ENCODE results near the gene P2RX1.
A peak's percentile ranks its signal among the peaks of the same experiment; 100 is the strongest.

P2RX1 gene

DNA sequence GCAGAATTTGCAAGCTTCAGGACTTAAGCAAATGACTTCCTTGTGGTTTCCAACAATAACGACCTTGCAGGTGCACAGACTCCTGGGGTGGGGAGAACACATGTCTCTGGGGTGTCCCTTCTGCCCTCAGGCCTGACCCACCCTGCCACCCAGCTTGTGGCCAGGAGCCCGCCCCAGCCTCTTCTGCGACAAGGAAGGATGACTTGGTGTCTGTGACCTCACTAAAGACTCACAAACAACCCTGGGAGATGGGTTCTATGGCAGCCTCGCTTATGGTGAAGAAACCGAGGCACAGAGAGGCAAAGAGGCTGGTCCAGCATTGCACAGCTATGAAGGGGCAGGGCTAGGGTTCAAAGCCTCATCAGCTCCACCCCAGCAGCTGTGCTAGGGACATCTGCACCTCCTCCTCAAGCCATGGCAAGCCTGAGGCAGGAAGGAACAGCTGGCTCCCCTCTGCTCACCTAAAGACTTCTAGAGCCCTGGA lies 45.3 kb upstream of the P2RX1 start:
- DNase-seq (ENCODE audit: low read depth): no peak
- H3K4me3 ChIP-seq (ENCODE audit: low read length): no peak overlapping the region
- TF ChIP-seq, protein P1, sequence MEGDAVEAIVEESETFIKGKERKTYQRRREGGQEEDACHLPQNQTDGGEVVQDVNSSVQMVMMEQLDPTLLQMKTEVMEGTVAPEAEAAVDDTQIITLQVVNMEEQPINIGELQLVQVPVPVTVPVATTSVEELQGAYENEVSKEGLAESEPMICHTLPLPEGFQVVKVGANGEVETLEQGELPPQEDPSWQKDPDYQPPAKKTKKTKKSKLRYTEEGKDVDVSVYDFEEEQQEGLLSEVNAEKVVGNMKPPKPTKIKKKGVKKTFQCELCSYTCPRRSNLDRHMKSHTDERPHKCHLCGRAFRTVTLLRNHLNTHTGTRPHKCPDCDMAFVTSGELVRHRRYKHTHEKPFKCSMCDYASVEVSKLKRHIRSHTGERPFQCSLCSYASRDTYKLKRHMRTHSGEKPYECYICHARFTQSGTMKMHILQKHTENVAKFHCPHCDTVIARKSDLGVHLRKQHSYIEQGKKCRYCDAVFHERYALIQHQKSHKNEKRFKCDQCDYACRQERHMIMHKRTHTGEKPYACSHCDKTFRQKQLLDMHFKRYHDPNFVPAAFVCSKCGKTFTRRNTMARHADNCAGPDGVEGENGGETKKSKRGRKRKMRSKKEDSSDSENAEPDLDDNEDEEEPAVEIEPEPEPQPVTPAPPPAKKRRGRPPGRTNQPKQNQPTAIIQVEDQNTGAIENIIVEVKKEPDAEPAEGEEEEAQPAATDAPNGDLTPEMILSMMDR (conservative IDR thresholded peaks at IDR 0.05; ENCODE audit: low read length): no peak

DNA sequence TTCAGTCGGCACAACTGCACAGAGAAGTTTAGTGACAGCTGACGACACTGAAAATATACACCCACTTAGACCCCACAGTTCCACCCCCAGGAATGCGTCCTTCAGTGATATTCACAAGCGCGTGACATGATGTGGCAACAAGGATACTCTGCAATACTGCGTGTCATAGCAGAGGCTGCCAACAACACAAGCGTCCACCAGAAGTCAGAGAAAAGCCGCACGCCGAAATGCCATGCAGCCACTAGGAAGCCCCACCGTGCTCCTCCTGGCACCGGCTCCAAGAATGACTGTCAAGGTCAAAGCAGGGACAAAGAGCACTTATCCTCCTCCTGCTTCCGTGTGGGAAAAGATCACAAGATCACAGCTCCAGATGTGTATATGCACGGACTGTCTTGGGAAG lies 44.5 kb upstream of the P2RX1 start:
- peak; percentile 60 for DNase-seq (ENCODE audit: low read depth)
- H3K4me3 ChIP-seq (ENCODE audit: low read length): no peak overlapping the region
- TF ChIP-seq, protein P1 (conservative IDR thresholded peaks at IDR 0.05; ENCODE audit: low read length): no peak

DNA sequence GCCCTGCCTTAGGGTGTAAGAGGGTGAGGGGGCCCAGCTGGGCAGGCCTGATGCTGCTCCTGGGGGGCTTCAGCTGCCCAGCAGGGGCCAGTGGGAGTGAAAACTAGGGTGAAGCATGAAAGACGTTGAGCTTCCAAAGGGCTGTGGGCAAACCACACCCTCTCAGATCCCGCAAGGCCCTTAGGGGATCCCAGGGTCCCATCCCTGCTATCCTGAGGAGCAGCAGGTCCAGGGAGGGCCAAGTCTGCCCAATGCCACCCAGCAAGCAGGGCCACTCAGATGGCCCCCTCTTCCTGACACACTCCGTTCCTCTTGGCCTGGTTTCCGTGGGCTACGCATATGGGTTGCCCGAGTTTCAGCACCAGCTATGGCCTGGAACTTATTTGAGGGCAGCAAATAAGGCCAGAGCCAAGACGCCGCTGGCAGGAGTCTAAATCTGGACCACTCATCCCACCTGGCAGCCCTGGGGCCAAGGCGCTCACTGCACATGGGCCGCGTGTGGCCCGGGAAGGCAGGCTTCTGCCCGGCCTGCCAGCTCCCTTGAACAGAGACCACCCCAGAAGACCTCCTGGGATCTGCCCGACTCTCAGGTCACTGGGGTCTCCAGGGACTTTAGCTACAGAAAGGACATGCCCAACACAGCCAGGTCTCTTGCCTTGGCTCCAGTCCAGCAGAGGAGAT lies 43.8 kb upstream of the P2RX1 start:
- TF ChIP-seq, protein P1 (conservative IDR thresholded peaks at IDR 0.05; ENCODE audit: low read length): no peak
- H3K4me3 ChIP-seq (ENCODE audit: low read length): no peak overlapping the region
- DNase-seq (ENCODE audit: low read depth): no peak

DNA sequence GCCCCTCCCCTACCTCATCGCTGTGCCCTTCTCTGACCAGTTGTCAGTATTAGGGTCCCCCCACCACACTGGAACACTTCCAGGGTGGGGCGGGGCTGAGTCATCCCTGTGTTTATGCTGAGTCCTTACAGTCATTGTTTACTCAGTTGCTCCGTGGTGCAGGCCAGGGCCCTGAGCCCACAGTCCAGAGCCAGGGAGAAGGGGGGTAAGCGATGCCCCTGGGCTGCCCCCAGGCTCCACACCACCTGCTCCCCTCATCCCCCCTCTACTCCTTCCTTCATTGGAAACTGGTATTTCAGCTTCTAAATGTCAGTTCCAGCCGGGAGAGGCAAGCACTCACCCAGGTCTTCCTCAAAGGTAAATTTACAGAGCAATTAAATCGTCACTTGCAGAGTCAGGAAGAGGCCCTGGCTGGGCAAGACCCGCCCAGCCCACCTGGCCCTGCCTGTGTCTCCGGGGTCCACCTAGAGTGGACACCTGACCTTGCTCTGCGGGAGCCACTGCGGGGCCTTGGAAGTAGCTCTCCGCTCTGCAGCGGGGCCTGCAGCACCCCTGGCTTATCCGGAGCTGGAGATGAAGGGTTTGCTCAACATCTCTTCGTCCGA lies 43.1 kb upstream of the P2RX1 start:
- DNase-seq (ENCODE audit: low read depth): peak; percentile 9
- no peak overlapping the region for H3K4me3 ChIP-seq (ENCODE audit: low read length)

DNA sequence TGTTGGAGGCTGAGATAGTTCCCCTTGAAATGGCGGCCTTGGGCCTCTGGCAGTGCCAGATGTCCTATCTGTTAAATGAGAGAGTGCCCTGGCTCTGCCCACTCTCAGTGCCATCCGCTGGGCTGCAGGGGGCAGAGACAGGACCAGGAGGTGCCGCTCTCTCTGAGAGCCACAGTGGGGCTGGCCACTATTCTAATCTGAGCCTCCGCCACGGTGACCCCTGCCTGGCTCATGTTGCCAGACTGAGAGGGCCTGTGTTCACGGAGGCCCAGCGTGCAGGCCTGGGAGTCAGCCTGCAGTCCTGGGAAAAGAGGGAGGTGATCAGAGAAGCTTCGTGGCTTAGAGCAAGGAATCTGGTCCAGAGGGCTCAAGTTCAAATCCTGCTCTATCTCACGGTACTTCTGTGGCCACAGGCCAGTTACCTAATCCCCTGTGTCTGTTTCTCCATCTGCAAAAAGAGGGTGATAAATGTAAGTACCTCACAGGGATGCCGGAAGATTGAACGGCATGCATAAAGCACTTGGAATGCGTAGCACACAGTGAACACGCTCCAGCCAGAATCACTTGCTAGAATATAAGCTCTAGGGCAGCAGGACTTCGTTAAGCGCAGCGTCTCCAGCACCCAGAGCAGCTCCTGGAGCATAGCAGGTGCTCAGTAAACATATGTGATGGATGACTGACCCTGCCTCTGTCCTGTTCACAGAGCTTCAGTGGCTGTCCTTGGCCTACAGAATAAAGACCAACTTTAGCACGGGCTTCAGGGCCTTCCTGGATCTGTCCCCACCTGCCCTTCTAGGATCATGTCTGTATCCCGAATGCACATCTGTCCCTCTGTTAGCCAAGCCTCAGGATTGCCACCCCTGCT lies 41.7 kb upstream of the P2RX1 start:
- DNase-seq (ENCODE audit: low read depth): no peak
- TF ChIP-seq, protein P1 (conservative IDR thresholded peaks at IDR 0.05; ENCODE audit: low read length): no peak
- no peak overlapping the region for H3K4me3 ChIP-seq (ENCODE audit: low read length)

More for the DNA sequence above, 43.1 kb upstream of the P2RX1 start:
- TF ChIP-seq, protein P1 (conservative IDR thresholded peaks at IDR 0.05; ENCODE audit: low read length): no peak

DNA sequence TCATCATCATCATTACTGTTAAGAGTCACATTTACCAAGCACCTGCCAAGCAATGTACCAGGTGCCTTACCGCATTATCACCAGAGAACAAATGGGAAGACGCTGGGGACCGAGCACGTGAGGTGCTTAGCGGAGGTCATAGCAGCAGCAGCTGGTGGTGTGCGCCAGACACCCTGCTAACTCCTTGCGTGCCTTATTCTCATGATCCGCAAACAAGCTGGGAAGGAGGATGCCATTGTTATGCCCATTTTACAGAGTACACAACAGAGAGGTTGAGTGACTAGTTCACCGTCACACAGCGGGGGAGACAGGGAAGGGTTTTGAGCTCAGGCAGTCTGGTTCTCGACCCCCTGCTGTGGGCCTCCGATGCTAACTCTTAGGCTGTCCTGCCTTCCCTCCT lies 40.7 kb upstream of the P2RX1 start:
- H3K4me3 ChIP-seq (ENCODE audit: low read length): no peak overlapping the region
- TF ChIP-seq, protein P1 (conservative IDR thresholded peaks at IDR 0.05; ENCODE audit: low read length): no peak
- DNase-seq (ENCODE audit: low read depth): no peak

All from AG10803 (cell line).